GM19452 (cell line): ENCODE measurements around the gene RBFOX1.

Source experiments
- ATAC-seq: cut with Tn5 transposase; IDR thresholded peaks from one replicate; pipeline ENCODE4 v1.9.1; 2021; ENCODE audit not compliant: unreplicated experiment

RBFOX1 gene

GRCh38 chr16:7651803-7652570 lies 319.3 kb downstream of the RBFOX1 start:
- ATAC-seq, result no peak

- ATAC-seq, result no peak
Measured at GRCh38 chr16:7653746-7654461, 321.3 kb downstream of the RBFOX1 start.

GRCh38 chr16:7675628-7676027 lies 343.0 kb downstream of the RBFOX1 start:
- no peak for ATAC-seq

GRCh38 chr16:7680296-7680695 lies 347.7 kb downstream of the RBFOX1 start:
- ATAC-seq, result no peak

GRCh38 chr16:7688811-7689210 lies 356.2 kb downstream of the RBFOX1 start:
- ATAC-seq, result no peak

- no peak for ATAC-seq
Measured at GRCh38 chr16:7689234-7689633, 356.6 kb downstream of the RBFOX1 start.

- ATAC-seq, result no peak
Measured at GRCh38 chr16:7691533-7691932, 358.9 kb downstream of the RBFOX1 start.

GRCh38 chr16:7703672-7704071 lies 371.0 kb downstream of the RBFOX1 start:
- ATAC-seq, result no peak

GRCh38 chr16:7705885-7706284 lies 373.2 kb downstream of the RBFOX1 start:
- ATAC-seq, result no peak

GRCh38 chr16:7709186-7709585 lies 376.5 kb downstream of the RBFOX1 start:
- ATAC-seq, result no peak

- no peak for ATAC-seq
Measured at GRCh38 chr16:7713244-7713643, 380.6 kb downstream of the RBFOX1 start.

- ATAC-seq, result no peak
Measured at GRCh38 chr16:7714775-7715174, 382.1 kb downstream of the RBFOX1 start.

GRCh38 chr16:7716660-7717550 lies 384.3 kb downstream of the RBFOX1 start:
- ATAC-seq, result no peak

GRCh38 chr16:7722761-7723160 lies 390.1 kb downstream of the RBFOX1 start:
- no peak for ATAC-seq

GRCh38 chr16:7731141-7731540 lies 398.5 kb downstream of the RBFOX1 start:
- ATAC-seq, result no peak

GRCh38 chr16:7736138-7736665 lies 403.6 kb downstream of the RBFOX1 start:
- no peak for ATAC-seq

GRCh38 chr16:7742626-7743025 lies 410.0 kb downstream of the RBFOX1 start:
- ATAC-seq, result no peak

GRCh38 chr16:7744546-7745264 lies 412.1 kb downstream of the RBFOX1 start:
- no peak for ATAC-seq

GRCh38 chr16:7745276-7745675 lies 412.6 kb downstream of the RBFOX1 start:
- no peak for ATAC-seq

GRCh38 chr16:7746941-7747340 lies 414.3 kb downstream of the RBFOX1 start:
- no peak for ATAC-seq

- no peak for ATAC-seq
Measured at GRCh38 chr16:7748522-7748921, 415.9 kb downstream of the RBFOX1 start.
